H1 (cell line): ENCODE data around the gene NDUFAF3.

Experiments used
- CEBPB ChIP-seq: IDR thresholded peaks from 2 replicates; pipeline ENCODE4 v1.6.1; 2012; ENCODE audit warnings: low read depth, low read length
- CTCF ChIP-seq, 3 experiments: IDR thresholded peaks; 1 replicate in 2 of 3; 2 replicates in 1 of 3; pipeline versions ENCODE4 v1.5.1 to v1.6.1; 2011; ENCODE audit warnings: low read length in 3 of 3, mild to moderate bottlenecking in 3 of 3, inconsistent platforms in 2 of 3, low read depth in 1 of 3, moderate library complexity in 1 of 3; ENCODE audit not compliant: insufficient read depth in 1 of 3; ENCODE audit errors: control extremely low read depth in 1 of 3
- EP300 ChIP-seq, 2 experiments: IDR thresholded peaks; 1 replicate in 1 of 2; 2 replicates in 1 of 2; pipeline ENCODE4 v1.6.1; 2011 to 2012; ENCODE audit warnings: low read depth in 2 of 2, low read length in 2 of 2, mild to moderate bottlenecking in 2 of 2, borderline replicate concordance in 1 of 2, inconsistent platforms in 1 of 2, moderate library complexity in 1 of 2
- POLR2A ChIP-seq, 2 experiments: IDR thresholded peaks; 1 replicate in 1 of 2; 2 replicates in 1 of 2; pipeline ENCODE4 v1.6.1; 2011; ENCODE audit warnings: low read depth in 2 of 2, low read length in 2 of 2, mild to moderate bottlenecking in 2 of 2; ENCODE audit errors: control extremely low read depth in 1 of 2
- RAD21 ChIP-seq, 2 experiments: IDR thresholded peaks in 1 of 2; conservative IDR thresholded peaks in 1 of 2; 2 replicates each; pipeline ENCODE4 v1.6.1; 2011; ENCODE audit warnings: low read depth in 2 of 2, low read length in 2 of 2, improper control_type of control experiment in 1 of 2, inconsistent platforms in 1 of 2, mild to moderate bottlenecking in 1 of 2, moderate library complexity in 1 of 2
- SUZ12 ChIP-seq: fragments of 200-600 bp; sonication (generic); IDR thresholded peaks from 2 replicates; pipeline ENCODE4 v1.6.1; 2012; ENCODE audit warnings: mild to moderate bottlenecking, inconsistent platforms, low read length, moderate library complexity, mixed read lengths

- 0 out of 4 replicates have a peak, but pooled peaks of 1 of the 3 experiments have one; percentile 1 for TF ChIP-seq CTCF (IDR thresholded peaks at IDR 0.05; ENCODE audit: control extremely low read depth in 1 of 3, insufficient read depth in 1 of 3, low read depth in 1 of 3, low read length in 3 of 3)
- peak in 1 of 2 experiments; percentile 16; a peak in 1 of 4 replicates for TF ChIP-seq RAD21 (IDR thresholded peaks at IDR 0.05 in 1 of 2, conservative IDR thresholded peaks at IDR 0.05 in 1 of 2; ENCODE audit: low read depth in 2 of 2, low read length in 2 of 2)
- TF ChIP-seq SUZ12 = no peak
- peak; percentile 91 for TF ChIP-seq CEBPB
- no peak; a peak in 1 of 3 replicates for TF ChIP-seq EP300 (IDR thresholded peaks at IDR 0.05; ENCODE audit: borderline replicate concordance in 1 of 2, low read depth in 2 of 2, low read length in 2 of 2)
- TF ChIP-seq POLR2A (IDR thresholded peaks at IDR 0.05; ENCODE audit: control extremely low read depth in 1 of 2, low read depth in 2 of 2, low read length in 2 of 2) = peak in 1 of 2 experiments; percentile 98; a peak in 2 of 3 replicates
Measured at GRCh38 chr3:49028673-49029562, 7.0 kb downstream of the NDUFAF3 start, which contains the start of gene IMPDH2.
